HuH-7.5 (cell line): ENCODE measurements around the gene SPRYD3.
"Not testable (repeated sequence)": the region's sequence is repeated elsewhere in the genome, so short reads cannot be mapped to it uniquely, and the experiment has no call there.

Experiments used
- DNase-seq: peaks from one replicate; pipeline ENCODE4 v3.0.0; 2011; ENCODE audit warnings: low spot score

The SPRYD3 gene

GRCh38 chr12:53101931-53102781 is 23.0 kb upstream of the SPRYD3 start:
- DNase-seq: peak; percentile 51

GRCh38 chr12:53101266-53101665 is 22.1 kb upstream of the SPRYD3 start:
- DNase-seq: no peak

- no peak for DNase-seq
These were observed 21.4 kb upstream of the SPRYD3 start for GRCh38 chr12:53100466-53101151.

GRCh38 chr12:53099071-53099882 is 20.1 kb upstream of the SPRYD3 start:
- DNase-seq: peak; percentile 94

GRCh38 chr12:53098354-53098981 is 19.3 kb upstream of the SPRYD3 start:
- DNase-seq: no peak

GRCh38 chr12:53097564-53098353 is 18.6 kb upstream of the SPRYD3 start, which contains the start of gene IGFBP6:
TSS of gene IGFBP6 (plus strand) at chr12:53097667. CDS start at chr12:53097718, 51 bp downstream.
- DNase-seq: no peak

- DNase-seq: no peak
These were observed 18.0 kb upstream of the SPRYD3 start for GRCh38 chr12:53097207-53097563.

- no peak for DNase-seq
These were observed 17.6 kb upstream of the SPRYD3 start for GRCh38 chr12:53096759-53097158.

GRCh38 chr12:53096089-53096741 is 17.0 kb upstream of the SPRYD3 start:
- DNase-seq: no peak

- not testable (repeated sequence) for DNase-seq
These were observed 16.4 kb upstream of the SPRYD3 start for GRCh38 chr12:53095596-53095895.

GRCh38 chr12:53094796-53095595 is 15.8 kb upstream of the SPRYD3 start:
- not testable (repeated sequence) for DNase-seq

- DNase-seq: no peak
These were observed 15.2 kb upstream of the SPRYD3 start for GRCh38 chr12:53094394-53094787.

- no peak for DNase-seq
These were observed 14.7 kb upstream of the SPRYD3 start for GRCh38 chr12:53093777-53094393.

GRCh38 chr12:53091756-53092155 is 12.6 kb upstream of the SPRYD3 start:
- DNase-seq: no peak

- DNase-seq: no peak
These were observed 11.4 kb upstream of the SPRYD3 start for GRCh38 chr12:53090554-53090953.

GRCh38 chr12:53090105-53090504 is 10.9 kb upstream of the SPRYD3 start:
- DNase-seq: no peak

GRCh38 chr12:53086361-53086760 is 7.2 kb upstream of the SPRYD3 start:
- no peak for DNase-seq

GRCh38 chr12:53082637-53083175 is 3.5 kb upstream of the SPRYD3 start:
- no peak for DNase-seq
